ENCODE results near the gene SLC8A3. TPM values are rescaled to one million over a fixed set of nuclear protein-coding genes. Genes with fewer than 3 reads are reported as not detected.

The SLC8A3 gene
- total RNA-seq, 2 experiments from 2014 or later, result 0.52 to 0.57 TPM

- intact Hi-C loops (cut with micrococcal nuclease), result no loop called here
- Mint-ChIP-seq H3K36me3 (ENCODE audit: low read depth) (no peaks in the 10 kb centered on the region), H3K9me3 (no peaks in the 10 kb centered on the region), H3K27me3 (ENCODE audit: low read depth) (peaks cover 3% of the 10 kb centered on the region), H3K4me1 (ENCODE audit: low read depth) (no peaks in the 10 kb centered on the region), H3K27ac (no peak overlapping the region), H3K4me3 (no peak overlapping the region)
- no peak for DNase-seq
- CTCF ChIA-PET, result interaction anchor here (0.9 to 2.1 kb wide), 5 partner anchors 16 to 195 kb away, joined by 3 to 7 read pairs (median 6); no protein-coding TSS in a partner anchor
Observed at GRCh38 chr14:70011708-70012107, 177.0 kb downstream of the SLC8A3 start.

GRCh38 chr14:70011098-70011497, 177.7 kb downstream of the SLC8A3 start:
- intact Hi-C loops (cut with micrococcal nuclease), result no loop called here
- Mint-ChIP-seq H3K27me3 (ENCODE audit: low read depth) (peaks cover 3% of the 10 kb centered on the region), H3K27ac (peak overlapping the region; percentile 13), H3K4me1 (ENCODE audit: low read depth) (no peaks in the 10 kb centered on the region), H3K36me3 (ENCODE audit: low read depth) (no peaks in the 10 kb centered on the region), H3K9me3 (no peaks in the 10 kb centered on the region), H3K4me3 (no peak overlapping the region)
- no peak for DNase-seq
- CTCF ChIA-PET, result interaction anchor here (1.2 to 1.6 kb wide), 3 partner anchors 17 to 193 kb away, joined by 3 to 6 read pairs (median 6); no protein-coding TSS in a partner anchor

GRCh38 chr14:70009961-70010360, 178.8 kb downstream of the SLC8A3 start:
- intact Hi-C loops (cut with micrococcal nuclease), result no loop called here
- CTCF ChIA-PET, result no interaction called here
- no peaks in the 10 kb centered on the region for H3K36me3 Mint-ChIP-seq (ENCODE audit: low read depth)

GRCh38 chr14:70008284-70009262, 180.2 kb downstream of the SLC8A3 start:
- intact Hi-C loops (cut with micrococcal nuclease), result no loop called here
- Mint-ChIP-seq H3K36me3 (ENCODE audit: low read depth) (no peaks in the 10 kb centered on the region), H3K27ac (no peak overlapping the region), H3K9me3 (no peaks in the 10 kb centered on the region), H3K4me1 (ENCODE audit: low read depth) (no peaks in the 10 kb centered on the region), H3K4me3 (no peak overlapping the region), H3K27me3 (ENCODE audit: low read depth) (no peaks in the 10 kb centered on the region)
- CTCF ChIA-PET, result interaction anchor here (0.6 kb wide), 1 partner anchor 424 kb away, joined by 3 read pairs; no protein-coding TSS in a partner anchor
- DNase-seq, result no peak

More at GRCh38 chr14:70009961-70010360, 178.8 kb downstream of the SLC8A3 start:
- H3K9me3 Mint-ChIP-seq, result no peaks in the 10 kb centered on the region
- no peak overlapping the region for H3K27ac Mint-ChIP-seq
- peaks cover 3% of the 10 kb centered on the region for H3K27me3 Mint-ChIP-seq (ENCODE audit: low read depth)
- H3K4me1 Mint-ChIP-seq (ENCODE audit: low read depth), result no peaks in the 10 kb centered on the region
- no peak for DNase-seq
- H3K4me3 Mint-ChIP-seq, result no peak overlapping the region

- H3K27ac Mint-ChIP-seq, result no peak overlapping the region
- CTCF ChIA-PET, result interaction anchor here (0.6 to 1.2 kb wide), 3 partner anchors 8 to 255 kb away, joined by 3 to 4 read pairs (median 3); no protein-coding TSS in a partner anchor
- intact Hi-C loops (cut with micrococcal nuclease), result no loop called here
- no peaks in the 10 kb centered on the region for H3K9me3 Mint-ChIP-seq
- DNase-seq, result no peak
- no peaks in the 10 kb centered on the region for H3K36me3 Mint-ChIP-seq (ENCODE audit: low read depth)
- H3K4me1 Mint-ChIP-seq (ENCODE audit: low read depth), result no peaks in the 10 kb centered on the region
- no peaks in the 10 kb centered on the region for H3K27me3 Mint-ChIP-seq (ENCODE audit: low read depth)
- H3K4me3 Mint-ChIP-seq, result no peak overlapping the region
Observed at GRCh38 chr14:70006699-70007098, 182.1 kb downstream of the SLC8A3 start.

GRCh38 chr14:70005281-70005805, 183.4 kb downstream of the SLC8A3 start:
- Mint-ChIP-seq H3K9me3 (no peaks in the 10 kb centered on the region), H3K27me3 (ENCODE audit: low read depth) (no peaks in the 10 kb centered on the region), H3K36me3 (ENCODE audit: low read depth) (no peaks in the 10 kb centered on the region), H3K27ac (no peak overlapping the region), H3K4me3 (no peak overlapping the region), H3K4me1 (ENCODE audit: low read depth) (no peaks in the 10 kb centered on the region)
- CTCF ChIA-PET, result no interaction called here
- no peak for DNase-seq
- intact Hi-C loops (cut with micrococcal nuclease), result no loop called here

- Mint-ChIP-seq H3K27me3 (ENCODE audit: low read depth) (no peaks in the 10 kb centered on the region), H3K4me3 (no peak overlapping the region), H3K27ac (no peak overlapping the region), H3K36me3 (ENCODE audit: low read depth) (no peaks in the 10 kb centered on the region), H3K9me3 (no peaks in the 10 kb centered on the region), H3K4me1 (ENCODE audit: low read depth) (no peaks in the 10 kb centered on the region)
- no peak for DNase-seq
- intact Hi-C loops (cut with micrococcal nuclease), result no loop called here
- CTCF ChIA-PET, result no interaction called here
Observed at GRCh38 chr14:70004791-70005190, 184.0 kb downstream of the SLC8A3 start.

- intact Hi-C loops (cut with micrococcal nuclease), result no loop called here
- CTCF ChIA-PET, result interaction anchor here (0.5 to 1.2 kb wide), 2 partner anchors 15 to 184 kb away, joined by 3 to 6 read pairs; no protein-coding TSS in a partner anchor
- no peak overlapping the region for H3K27ac Mint-ChIP-seq
- no peaks in the 10 kb centered on the region for H3K27me3 Mint-ChIP-seq (ENCODE audit: low read depth)
- no peaks in the 10 kb centered on the region for H3K9me3 Mint-ChIP-seq
- H3K4me3 Mint-ChIP-seq, result no peak overlapping the region
- no peaks in the 10 kb centered on the region for H3K4me1 Mint-ChIP-seq (ENCODE audit: low read depth)
- H3K36me3 Mint-ChIP-seq (ENCODE audit: low read depth), result no peaks in the 10 kb centered on the region
- no peak for DNase-seq
Observed at GRCh38 chr14:70002589-70003346, 186.0 kb downstream of the SLC8A3 start.

- Mint-ChIP-seq H3K27me3 (ENCODE audit: low read depth) (no peaks in the 10 kb centered on the region), H3K4me3 (no peak overlapping the region), H3K36me3 (ENCODE audit: low read depth) (no peaks in the 10 kb centered on the region), H3K9me3 (no peaks in the 10 kb centered on the region), H3K4me1 (ENCODE audit: low read depth) (no peaks in the 10 kb centered on the region), H3K27ac (no peak overlapping the region)
- CTCF ChIA-PET, result no interaction called here
- intact Hi-C loops (cut with micrococcal nuclease), result no loop called here
- DNase-seq, result no peak
Observed at GRCh38 chr14:70000601-70001000, 188.2 kb downstream of the SLC8A3 start.

- H3K27ac Mint-ChIP-seq, result no peak overlapping the region
- no peaks in the 10 kb centered on the region for H3K36me3 Mint-ChIP-seq (ENCODE audit: low read depth)
- CTCF ChIA-PET, result interaction anchor here (0.6 to 1.4 kb wide), 3 partner anchors 8 to 25 kb away, joined by 3 read pairs; no protein-coding TSS in a partner anchor
- peaks cover 2% of the 10 kb centered on the region for H3K27me3 Mint-ChIP-seq (ENCODE audit: low read depth)
- DNase-seq, result no peak
- intact Hi-C loops (cut with micrococcal nuclease), result no loop called here
- H3K9me3 Mint-ChIP-seq, result no peaks in the 10 kb centered on the region
- H3K4me3 Mint-ChIP-seq, result no peak overlapping the region
- no peaks in the 10 kb centered on the region for H3K4me1 Mint-ChIP-seq (ENCODE audit: low read depth)
Observed at GRCh38 chr14:69999261-69999674, 189.5 kb downstream of the SLC8A3 start.

- H3K9me3 Mint-ChIP-seq, result no peaks in the 10 kb centered on the region
- no peak overlapping the region for H3K27ac Mint-ChIP-seq
- CTCF ChIA-PET, result no interaction called here
- no peak overlapping the region for H3K4me3 Mint-ChIP-seq
- intact Hi-C loops (cut with micrococcal nuclease), result no loop called here
- DNase-seq, result no peak
- no peaks in the 10 kb centered on the region for H3K36me3 Mint-ChIP-seq (ENCODE audit: low read depth)
- no peaks in the 10 kb centered on the region for H3K4me1 Mint-ChIP-seq (ENCODE audit: low read depth)
- peaks cover 2% of the 10 kb centered on the region for H3K27me3 Mint-ChIP-seq (ENCODE audit: low read depth)
Observed at GRCh38 chr14:69997849-69998248, 190.9 kb downstream of the SLC8A3 start.

- Mint-ChIP-seq H3K4me1 (ENCODE audit: low read depth) (no peaks in the 10 kb centered on the region), H3K36me3 (ENCODE audit: low read depth) (no peaks in the 10 kb centered on the region), H3K9me3 (no peaks in the 10 kb centered on the region), H3K27me3 (ENCODE audit: low read depth) (peaks cover 4% of the 10 kb centered on the region), H3K27ac (no peak overlapping the region), H3K4me3 (no peak overlapping the region)
- intact Hi-C loops (cut with micrococcal nuclease), result no loop called here
- CTCF ChIA-PET, result interaction anchor here (1.0 to 1.2 kb wide), 2 partner anchors 17 to 18 kb away, joined by 3 read pairs; no protein-coding TSS in a partner anchor
- no peak for DNase-seq
Observed at GRCh38 chr14:69996216-69996615, 192.5 kb downstream of the SLC8A3 start.

All from activated naive CD4-positive, alpha-beta T cell treated with anti-CD3 and anti-CD28 coated beads for 36 hours (primary cell).